Mesenteric fat pad (tissue), 1 donor: Measurements from ENCODE around the gene RPL21. TPM values are rescaled to one million over a fixed set of nuclear protein-coding genes. Genes with fewer than 3 reads are reported as not detected.

ENCODE experiments used
- DNase-seq: peaks from one replicate; pipeline ENCODE4 v3.0.0-alpha.2; 2020; ENCODE audit warnings: low spot score
- total RNA-seq: library from RNA; stranded (reverse); fragmentation: NEBNext Ultra II Directional; extraction: Animal tissue kit (Norgen Biotek cat#: 25700); gene quantifications from one replicate; pipeline ENCODE4 v1.2.1, GENCODE V29; 2021
- donor health status: DM: yes; HTN: yes; CAD: no.

Gene RPL21
- total RNA-seq, 1 donor from 2014 or later, result 719 TPM

GRCh38 chr13:27258637-27259386 lies 7.5 kb downstream of the RPL21 start:
- DNase-seq, result no peak

GRCh38 chr13:27259831-27260230 lies 8.5 kb downstream of the RPL21 start:
- DNase-seq, result no peak

DNA sequence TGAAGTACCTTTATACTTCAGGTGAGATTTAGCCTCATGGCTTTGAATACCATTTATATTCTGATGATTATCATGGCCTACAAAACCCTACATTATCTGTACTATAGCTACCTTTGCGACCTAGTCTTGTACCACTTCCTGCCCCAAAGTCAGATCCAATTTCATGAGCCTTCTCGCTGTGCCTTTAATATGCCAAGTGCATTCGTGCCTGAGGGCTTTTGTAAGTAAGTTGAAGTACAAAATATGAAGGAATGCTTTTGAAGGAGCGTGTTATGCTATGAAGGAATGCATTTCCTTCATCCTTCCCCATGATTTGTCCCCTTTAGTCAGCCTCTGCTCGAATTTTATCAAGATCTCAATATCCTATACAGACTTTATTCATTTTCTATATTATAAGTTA lies 10.0 kb downstream of the RPL21 start:
- no peak for DNase-seq

DNA sequence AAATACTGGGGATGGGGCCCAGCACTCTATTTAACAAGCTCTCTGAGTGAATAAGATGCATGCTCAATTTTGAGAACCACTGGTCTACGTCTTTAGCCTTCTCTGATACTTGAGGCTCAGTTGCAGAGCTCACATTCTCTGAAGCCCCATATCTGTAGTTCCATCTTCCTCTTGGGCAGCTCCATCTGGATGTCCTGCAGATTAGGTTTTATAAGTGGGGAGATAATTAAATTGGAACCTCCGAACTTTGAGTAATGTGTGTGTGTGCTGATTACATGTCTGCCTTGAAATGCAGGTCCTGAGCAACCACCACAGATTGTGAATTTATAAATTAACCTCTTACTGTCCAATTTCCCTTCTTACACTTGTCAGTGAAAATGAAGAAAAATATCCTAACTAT lies 12.1 kb downstream of the RPL21 start:
- no peak for DNase-seq

DNA sequence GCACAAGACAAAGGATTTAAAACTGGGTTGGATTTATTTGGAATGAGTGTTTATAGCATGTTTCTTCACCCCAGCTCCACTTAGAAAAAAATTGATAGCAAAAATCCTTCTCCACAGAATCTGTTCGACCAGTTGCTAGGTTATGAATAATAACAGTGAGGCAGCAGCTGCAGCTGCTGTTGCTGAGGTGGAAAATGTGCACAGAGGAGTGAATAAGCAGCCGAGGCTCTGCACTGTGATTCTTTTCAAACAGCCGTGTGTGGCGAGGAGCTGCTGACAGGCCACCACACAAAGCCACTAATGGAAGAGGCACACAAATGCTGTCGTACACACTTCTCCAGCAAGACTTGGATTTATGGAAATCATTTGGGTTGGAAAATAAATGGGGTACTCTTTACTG lies 12.8 kb downstream of the RPL21 start:
- DNase-seq, result no peak

- no peak for DNase-seq
Measured at GRCh38 chr13:27264648-27265047, 13.3 kb downstream of the RPL21 start.

DNA sequence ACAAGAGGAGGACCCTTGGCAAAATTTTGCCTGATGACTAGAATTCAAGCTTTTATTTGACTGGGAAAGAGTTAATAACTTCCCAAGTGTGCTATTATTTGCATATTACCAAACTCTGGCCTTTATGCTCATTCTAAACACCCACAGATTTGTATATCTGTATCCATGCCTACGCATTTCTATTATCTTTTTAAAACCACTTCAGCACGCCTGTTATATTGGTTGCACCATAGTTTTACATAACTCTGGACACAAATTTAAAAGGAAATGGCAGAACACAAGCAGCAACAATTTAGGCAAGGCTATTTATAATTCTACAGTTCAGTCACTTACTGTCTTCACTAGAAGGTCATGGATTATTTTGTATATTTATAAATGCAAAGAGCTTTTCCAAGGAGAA lies 15.6 kb downstream of the RPL21 start:
- no peak for DNase-seq

DNA sequence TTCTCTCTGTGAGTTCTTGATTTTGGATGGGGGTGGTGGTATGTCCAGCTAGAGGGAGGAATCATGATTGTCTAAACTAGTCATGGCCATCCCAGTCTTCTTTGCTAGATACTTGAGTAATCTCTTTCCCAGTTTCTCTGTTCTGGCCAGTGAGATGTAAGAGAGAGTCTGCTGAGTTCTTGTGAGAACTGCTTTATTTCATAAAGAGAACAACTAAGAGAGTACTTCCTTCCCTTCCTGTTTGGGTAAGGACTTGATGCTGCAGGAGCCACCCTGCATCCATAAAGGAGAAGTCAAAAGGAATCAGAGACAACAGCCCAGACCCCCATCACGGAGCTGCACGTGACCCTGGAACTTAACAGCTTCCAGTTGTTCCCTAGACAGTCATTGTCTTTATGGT lies 16.2 kb downstream of the RPL21 start:
- no peak for DNase-seq

- DNase-seq, result no peak
Measured at GRCh38 chr13:27269114-27269665, 17.8 kb downstream of the RPL21 start.

DNA sequence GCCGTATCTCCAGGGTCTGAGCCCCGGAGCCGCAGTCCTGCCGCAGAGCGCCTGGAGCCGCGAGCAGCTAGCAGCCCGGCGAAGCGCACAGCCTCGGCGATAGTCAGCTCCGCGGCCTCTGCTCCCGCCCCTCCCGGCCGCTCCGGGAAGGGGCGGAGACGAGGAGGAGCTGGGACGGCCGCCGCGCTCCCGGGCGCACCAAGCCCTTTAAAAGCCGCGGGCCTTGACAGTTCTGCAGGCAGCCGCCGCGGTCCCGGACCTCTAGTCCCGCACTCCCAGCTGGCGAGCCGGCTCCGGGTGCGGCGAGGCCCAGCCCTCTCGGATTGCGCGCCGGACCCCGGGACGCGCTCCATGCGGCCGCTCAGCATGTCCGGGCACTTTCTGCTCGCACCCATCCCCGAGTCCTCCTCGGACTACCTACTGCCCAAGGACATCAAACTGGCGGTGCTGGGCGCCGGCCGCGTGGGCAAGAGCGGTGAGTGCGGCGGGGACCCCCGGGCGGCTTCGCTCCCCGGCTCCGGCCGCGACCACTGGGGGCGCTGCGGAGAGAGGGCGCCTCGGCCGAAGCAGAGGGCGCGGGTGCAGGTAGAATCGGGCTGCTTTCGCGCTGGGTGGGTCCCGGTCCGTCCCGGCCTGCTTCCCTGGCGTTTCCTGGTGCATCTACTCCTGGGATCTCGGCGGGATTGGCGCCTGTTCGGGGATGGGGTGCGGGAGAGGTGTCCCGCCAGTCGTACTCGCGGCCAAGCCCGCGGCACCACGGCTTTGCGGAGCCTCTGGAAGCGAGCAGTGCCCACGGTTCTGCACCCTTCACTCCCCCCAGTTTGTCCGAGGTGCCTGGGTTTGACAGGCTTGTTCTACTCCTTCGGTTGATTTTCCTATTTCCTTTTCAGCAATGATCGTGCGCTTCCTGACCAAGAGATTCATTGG lies 19.5 kb downstream of the RPL21 start, which contains the start of gene RASL11A:
RASL11A (plus strand) TSS at position 237 of the 927 bp plus-strand sequence; CDS start at position 352, 115 bp downstream.
- peak; percentile 96 for DNase-seq

DNA sequence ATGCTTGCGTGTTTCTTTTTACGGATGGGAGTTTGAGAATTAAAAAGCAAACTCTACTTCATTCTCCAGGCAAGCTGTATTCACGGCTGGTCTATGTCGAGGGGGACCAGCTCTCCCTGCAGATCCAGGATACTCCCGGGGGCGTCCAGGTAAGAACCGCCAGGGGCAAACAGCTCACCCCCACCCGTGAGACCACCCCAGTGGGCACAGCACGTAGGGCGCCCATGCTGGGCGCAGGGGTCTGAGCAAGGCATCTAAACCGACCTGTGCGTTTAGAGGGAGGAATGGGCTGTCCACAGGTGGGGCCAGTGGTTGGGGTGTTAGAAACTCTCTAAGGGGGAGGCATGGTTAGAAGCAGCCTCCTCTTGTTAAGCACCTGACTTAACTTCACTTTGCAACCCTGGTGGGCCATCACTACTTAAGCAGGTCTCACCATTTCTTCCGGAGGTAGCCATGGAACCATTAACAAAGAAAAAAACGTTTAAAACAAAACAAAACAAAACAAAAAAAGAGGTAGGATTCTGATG lies 20.3 kb downstream of the RPL21 start:
- DNase-seq, result no peak

- DNase-seq, result no peak
Measured at GRCh38 chr13:27273658-27274425, 22.5 kb downstream of the RPL21 start.

DNA sequence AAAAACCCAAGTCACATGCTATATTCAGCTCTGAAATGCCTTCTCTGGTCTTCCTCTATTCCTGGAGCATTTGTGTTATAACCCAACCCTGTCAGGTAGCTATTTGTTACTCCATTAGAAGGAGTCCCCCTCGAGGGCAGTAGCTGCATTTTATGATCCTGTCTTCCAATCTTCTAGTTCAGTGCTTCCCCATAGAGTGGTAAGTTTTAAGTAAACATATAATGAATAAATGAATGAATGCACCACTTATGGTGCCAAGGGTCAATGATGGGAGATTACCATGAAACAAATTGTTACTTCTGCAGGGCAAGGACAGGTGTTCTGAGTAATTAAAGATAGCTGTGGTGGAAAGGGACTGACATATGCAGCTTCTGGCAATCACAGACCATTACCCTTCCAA lies 23.3 kb downstream of the RPL21 start:
- DNase-seq, result no peak

DNA sequence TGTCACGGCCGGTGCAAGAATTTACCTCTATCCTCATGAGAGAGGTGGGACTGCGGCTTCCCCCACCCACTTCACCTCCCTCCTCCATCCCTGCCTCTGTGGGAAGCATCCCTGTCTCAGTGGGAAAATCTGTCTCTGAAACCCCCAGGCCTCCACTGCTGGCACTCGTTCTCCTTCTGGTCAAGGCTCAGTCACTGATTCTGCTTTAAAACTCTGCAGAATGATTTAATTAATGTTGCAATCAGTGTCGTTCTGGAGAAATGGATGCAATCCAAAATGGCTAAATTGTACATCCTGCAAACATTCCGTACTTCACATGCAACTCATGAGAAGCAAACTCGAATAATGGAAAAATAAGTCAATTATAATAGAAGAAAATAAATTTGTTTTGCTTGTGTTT lies 24.8 kb downstream of the RPL21 start:
- DNase-seq, result no peak

GRCh38 chr13:27279506-27279905 lies 28.1 kb downstream of the RPL21 start:
- no peak for DNase-seq

DNA sequence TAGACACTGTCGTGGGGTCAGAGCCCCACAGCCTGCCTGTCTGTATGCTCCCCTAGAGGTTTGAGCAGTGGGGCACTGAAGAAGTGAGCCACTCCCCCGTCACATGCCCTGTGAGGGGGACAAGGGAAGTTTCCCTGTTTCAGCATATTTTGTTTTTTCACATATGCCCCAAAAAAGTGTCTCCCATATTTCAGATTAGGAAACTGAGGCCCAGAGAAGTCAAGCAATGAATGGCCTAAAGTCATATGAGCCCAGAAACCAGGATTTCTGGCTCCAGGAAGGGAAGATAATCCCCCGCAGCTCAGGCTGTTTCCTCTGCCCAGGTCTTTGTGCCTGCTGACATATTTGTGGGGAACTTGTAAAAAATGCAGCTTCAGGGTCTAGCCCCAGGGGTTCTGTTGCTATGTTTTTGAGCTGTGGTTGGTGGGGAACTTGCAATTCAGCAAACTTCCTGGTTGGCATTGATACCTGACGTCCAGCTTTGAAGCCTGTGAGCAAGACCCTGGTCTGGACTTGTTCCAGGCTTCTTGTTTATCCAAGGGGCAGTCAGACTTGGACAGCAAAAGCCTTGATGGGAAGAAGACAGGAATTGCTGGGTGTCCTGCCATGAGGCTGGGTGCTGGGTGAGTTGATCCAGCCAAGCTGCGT lies 28.8 kb downstream of the RPL21 start:
- DNase-seq, result no peak

- DNase-seq, result no peak
Measured at GRCh38 chr13:27280841-27281240, 29.5 kb downstream of the RPL21 start.

GRCh38 chr13:27281420-27281819 lies 30.1 kb downstream of the RPL21 start:
- no peak for DNase-seq

DNA sequence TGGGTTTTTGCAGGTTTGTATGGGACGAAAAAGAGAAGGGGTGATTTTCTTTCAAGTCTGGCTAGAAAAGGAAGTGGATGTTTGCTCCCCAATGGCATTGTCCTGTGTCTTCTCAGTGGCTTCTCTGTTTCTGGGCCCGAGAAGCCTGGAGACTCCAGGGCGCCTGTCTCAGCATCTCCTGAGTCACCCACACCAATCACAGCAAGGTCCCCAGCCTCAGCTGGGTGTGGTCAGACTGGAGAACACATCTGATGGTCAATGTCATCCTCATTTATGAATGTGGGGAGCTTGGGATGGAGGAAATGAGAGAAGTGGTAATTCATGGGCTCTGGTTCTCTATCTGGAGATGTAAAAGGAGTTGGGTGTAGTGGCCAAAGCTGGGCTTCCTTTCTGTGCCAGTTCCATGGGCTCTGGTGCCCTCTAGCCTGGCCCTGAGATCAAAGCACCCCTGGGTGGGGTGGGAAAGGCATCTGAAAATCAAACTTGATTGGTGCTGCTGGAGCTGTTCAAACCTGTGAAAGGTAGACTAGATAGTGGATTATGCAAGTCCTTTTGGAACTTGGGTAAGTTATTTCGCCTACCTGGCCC lies 32.6 kb downstream of the RPL21 start:
- no peak for DNase-seq

- no peak for DNase-seq
Measured at GRCh38 chr13:27288392-27288791, 37.0 kb downstream of the RPL21 start.
